GM10248 (cell line): ENCODE measurements around the gene SLC26A2.
A peak's percentile ranks its signal among the peaks of the same experiment; 100 is the strongest.

Experiments used
- CTCF ChIA-PET: fragments of 300-600 bp; sonication (Branson Sonifier 250); formaldehyde crosslinking; extraction: SDS; loops from one replicate; lab custom pipeline; 2021; ENCODE audit warnings: antibody characterized with exemption; lab: Yijun Ruan, JAX
- POLR2A ChIA-PET: fragments of 350-650 bp; sonication (Branson Sonifier 250); formaldehyde crosslinking; extraction: SDS; loops from one replicate; lab custom pipeline; 2020; ENCODE audit warnings: antibody characterized with exemption; lab: Yijun Ruan, JAX
- DNase-seq: peaks from one replicate; pipeline ENCODE4 v3.0.0; 2012; ENCODE audit errors: extremely low spot score
- CTCF ChIP-seq: IDR thresholded peaks from 2 replicates; pipeline ENCODE4 v1.5.1; 2012; ENCODE audit warnings: mild to moderate bottlenecking, low read depth; ENCODE audit errors: extremely low read depth, missing control alignments, control extremely low read depth

SLC26A2 gene

GRCh38 chr5:149957855-149958254, 2.7 kb upstream of the SLC26A2 start:
- no peak for TF ChIP-seq CTCF
- CTCF ChIA-PET, result interaction anchor here (1.1 to 7.7 kb wide), 9 partner anchors 11 to 321 kb away, joined by 3 to 46 read pairs (median 12); no protein-coding TSS in a partner anchor

DNA sequence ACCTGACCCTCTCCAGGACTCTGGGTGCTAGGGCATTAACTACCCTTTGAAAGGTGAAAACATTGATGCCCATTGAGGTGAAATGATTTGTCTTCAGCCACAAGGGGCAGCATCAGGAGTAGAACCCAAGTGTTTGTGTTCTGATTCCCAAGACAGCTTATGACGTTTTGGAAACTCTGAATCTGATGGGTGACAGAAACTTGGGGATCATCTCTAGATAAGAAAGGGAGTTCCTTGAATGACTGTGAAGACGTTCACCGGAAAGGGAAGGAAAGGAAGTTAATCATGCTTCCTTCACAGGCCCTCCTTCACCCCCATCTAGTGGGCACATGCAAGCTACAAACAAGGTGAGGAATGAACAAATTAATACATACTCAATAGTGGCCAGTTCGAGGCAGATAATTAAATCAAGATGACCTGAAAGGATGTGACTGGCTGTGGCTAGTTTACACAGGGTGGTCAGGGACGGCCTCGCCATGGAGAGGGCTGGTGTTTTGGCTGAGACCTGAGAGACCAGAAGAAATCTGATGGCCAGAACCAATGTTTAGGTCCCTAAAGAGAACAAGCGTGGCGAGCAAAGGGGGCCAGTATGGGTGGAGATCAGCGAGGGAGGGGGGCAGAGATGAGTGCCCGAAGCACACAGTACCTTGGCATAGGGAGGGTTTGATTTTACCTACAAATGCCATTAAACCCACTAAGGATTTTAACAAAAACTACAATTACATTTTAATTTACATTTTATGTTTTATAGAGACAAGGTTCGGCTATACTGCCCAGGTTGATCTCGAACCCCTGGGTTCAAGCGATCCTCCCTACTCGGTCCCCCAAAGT, 937 bp upstream of the SLC26A2 start:
- peak; percentile 67 for DNase-seq
- TF ChIP-seq CTCF, result peak; percentile 53
- CTCF ChIA-PET, result interaction anchor here (0.8 to 7.7 kb wide), 27 partner anchors 9 to 592 kb away, joined by 3 to 46 read pairs (median 5); no protein-coding TSS in a partner anchor
- POLR2A ChIA-PET, result interaction anchor here (0.5 to 1.5 kb wide), 2 partner anchors 41 to 154 kb away, joined by 3 to 11 read pairs; partner anchors contain the start of genes HMGXB3 and TIGD6

More at GRCh38 chr5:149957855-149958254, 2.7 kb upstream of the SLC26A2 start:
- POLR2A ChIA-PET, result no interaction called here
- no peak for DNase-seq

GRCh38 chr5:149961186-149961685, 678 bp downstream of the SLC26A2 start:
- CTCF ChIA-PET, result interaction anchor here (0.9 to 7.7 kb wide), 9 partner anchors 12 to 352 kb away, joined by 3 to 46 read pairs (median 5); no protein-coding TSS in a partner anchor
- TF ChIP-seq CTCF, result no peak
- POLR2A ChIA-PET, result interaction anchor here (1.5 kb wide), 1 partner anchor 39 kb away, joined by 11 read pairs; the partner anchor contains the start of genes HMGXB3 and TIGD6
- DNase-seq, result no peak

- TF ChIP-seq CTCF, result peak; percentile 33
- CTCF ChIA-PET, result interaction anchor here (0.8 to 7.7 kb wide), 17 partner anchors 10 to 523 kb away, joined by 3 to 46 read pairs (median 5); no protein-coding TSS in a partner anchor
- no peak for DNase-seq
- POLR2A ChIA-PET, result interaction anchor here (0.7 kb wide), 1 partner anchor 117 kb away, joined by 3 read pairs; no protein-coding TSS in a partner anchor
Observed at GRCh38 chr5:149961957-149962409, 1.4 kb downstream of the SLC26A2 start.

DNA sequence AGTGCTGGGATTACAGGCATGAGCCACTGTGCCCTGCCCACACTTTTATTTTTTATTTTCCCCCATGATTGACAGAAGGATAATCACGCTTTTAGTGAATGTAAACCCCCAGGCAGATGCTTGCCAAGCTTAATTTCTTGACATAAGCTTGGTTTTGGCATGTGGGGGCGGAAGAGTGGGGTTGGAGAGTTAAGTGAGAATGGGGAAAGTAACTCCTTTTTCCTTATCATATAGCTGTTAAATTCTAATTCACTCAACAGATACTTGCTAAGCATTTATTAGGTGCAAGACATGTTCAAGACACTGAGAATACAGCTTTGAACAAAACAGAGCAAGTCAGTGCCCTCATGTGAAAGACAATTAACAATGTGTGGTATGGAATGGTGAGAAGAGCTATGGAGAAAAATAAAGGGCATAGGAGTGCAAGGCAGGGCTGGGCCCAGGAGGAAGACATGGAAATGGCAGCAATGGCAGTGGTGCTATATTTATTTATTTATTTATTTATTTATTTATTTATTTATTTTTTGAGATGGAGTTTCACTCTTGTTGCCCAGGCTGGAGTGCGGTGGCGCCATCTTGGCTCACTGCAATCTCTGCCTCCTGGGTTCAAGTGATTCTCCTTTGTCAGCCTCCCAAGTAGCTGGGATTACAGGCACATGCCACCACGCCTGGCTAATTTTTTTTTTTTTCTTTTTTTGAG, 2.2 kb downstream of the SLC26A2 start:
- CTCF ChIA-PET, result interaction anchor here (0.6 to 7.7 kb wide), 16 partner anchors 9 to 523 kb away, joined by 3 to 46 read pairs (median 4); no protein-coding TSS in a partner anchor
- POLR2A ChIA-PET, result interaction anchor here (0.7 kb wide), 1 partner anchor 118 kb away, joined by 3 read pairs; no protein-coding TSS in a partner anchor
- TF ChIP-seq CTCF, result no peak
- no peak for DNase-seq

DNA sequence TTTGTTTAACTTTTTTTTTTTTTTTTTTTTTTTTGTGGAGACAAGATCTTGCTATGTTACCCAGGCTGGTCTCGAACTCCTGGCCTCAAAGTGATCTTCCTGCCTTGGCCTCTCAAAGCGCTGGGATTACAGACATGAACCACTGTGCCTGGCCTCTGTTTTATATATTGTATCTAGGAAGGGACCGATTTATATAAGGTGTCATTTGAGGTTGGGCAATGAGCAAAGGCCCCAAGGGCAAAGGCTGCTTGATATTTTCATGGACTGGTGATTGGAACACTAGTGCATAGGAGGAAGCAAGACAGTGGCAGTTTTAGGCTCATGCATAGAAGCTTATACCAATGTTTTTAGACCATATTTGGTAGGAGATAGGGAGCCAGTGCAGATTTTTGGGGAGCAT, 3.2 kb downstream of the SLC26A2 start:
- ChIA-PET CTCF (interaction anchor here (1.4 to 7.7 kb wide), 4 partner anchors 8 to 130 kb away, joined by 4 to 46 read pairs (median 8); no protein-coding TSS in a partner anchor), POLR2A (interaction anchor here (0.5 kb wide), 1 partner anchor 167 kb away, joined by 3 read pairs; no protein-coding TSS in a partner anchor)
- TF ChIP-seq CTCF, result no peak
- no peak for DNase-seq
